Measurements from ENCODE around the gene TTC9B.

Gene TTC9B

DNA sequence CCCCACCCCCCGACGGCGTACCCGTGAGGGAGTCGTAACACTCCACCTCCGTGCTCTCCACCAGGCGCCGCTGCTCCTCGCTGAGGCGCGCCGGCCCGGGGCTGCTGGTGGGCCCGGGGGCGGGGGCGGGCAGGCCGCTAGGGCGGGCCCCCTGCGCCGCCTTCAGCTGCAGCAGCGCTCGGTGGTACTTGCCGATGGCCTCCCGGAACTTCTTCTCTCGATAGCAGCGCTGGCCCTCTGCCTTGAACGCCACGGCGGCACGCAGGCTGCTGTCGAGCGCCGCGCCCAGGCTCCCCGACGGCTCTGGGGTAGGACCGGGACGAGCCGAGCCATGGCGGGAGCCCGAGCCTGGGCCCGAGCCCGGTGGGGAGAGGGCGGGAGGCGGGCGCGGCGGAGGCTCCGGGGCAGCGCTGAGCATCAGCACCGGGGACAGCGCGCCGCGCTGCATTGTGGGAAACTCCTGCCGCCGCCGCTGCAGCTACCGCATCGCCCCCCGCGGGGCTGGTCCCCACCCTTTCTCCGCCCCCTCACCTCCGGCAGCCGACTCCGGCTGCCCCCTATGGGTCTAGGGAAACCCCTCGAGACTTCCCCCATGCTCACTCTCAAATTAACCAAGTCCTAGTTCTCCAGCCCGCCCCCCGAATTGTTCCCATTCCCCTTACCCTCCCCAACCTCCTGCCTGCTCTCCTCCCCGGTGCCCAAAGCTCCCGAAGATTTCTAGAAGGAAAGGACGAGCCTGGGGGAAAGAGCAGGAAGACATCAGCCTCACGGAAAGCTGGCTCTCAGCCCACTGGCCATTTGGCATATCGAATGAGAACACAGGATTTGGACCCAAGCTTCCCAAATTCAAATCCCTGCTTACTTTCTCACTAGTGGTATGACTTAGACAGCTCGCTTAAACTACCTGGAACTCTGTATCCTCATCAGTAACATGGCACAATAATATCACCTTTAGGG lies at the start of gene TTC9B:
TSS of gene TTC9B (minus strand) at position 451 of the 957 bp plus-strand sequence. CDS start at position 448, 3 bp downstream.
- no peaks in the 10 kb centered on the region for H3K36me3 ChIP-seq (replicated peaks)
- H3K4me3 ChIP-seq (ENCODE audit: low read depth, low read length): no peak within 1 kb of the TSS
- H3K27ac ChIP-seq: no peak within 1 kb of the TSS
- in situ Hi-C loops (cut with HindIII; ENCODE audit: low pct_ligation_motif_present, low sequenced_read_pairs): no loop called here
- H3K27me3 ChIP-seq (replicated peaks): peaks cover 18% of the 10 kb centered on the region
- TF ChIP-seq, protein P1, sequence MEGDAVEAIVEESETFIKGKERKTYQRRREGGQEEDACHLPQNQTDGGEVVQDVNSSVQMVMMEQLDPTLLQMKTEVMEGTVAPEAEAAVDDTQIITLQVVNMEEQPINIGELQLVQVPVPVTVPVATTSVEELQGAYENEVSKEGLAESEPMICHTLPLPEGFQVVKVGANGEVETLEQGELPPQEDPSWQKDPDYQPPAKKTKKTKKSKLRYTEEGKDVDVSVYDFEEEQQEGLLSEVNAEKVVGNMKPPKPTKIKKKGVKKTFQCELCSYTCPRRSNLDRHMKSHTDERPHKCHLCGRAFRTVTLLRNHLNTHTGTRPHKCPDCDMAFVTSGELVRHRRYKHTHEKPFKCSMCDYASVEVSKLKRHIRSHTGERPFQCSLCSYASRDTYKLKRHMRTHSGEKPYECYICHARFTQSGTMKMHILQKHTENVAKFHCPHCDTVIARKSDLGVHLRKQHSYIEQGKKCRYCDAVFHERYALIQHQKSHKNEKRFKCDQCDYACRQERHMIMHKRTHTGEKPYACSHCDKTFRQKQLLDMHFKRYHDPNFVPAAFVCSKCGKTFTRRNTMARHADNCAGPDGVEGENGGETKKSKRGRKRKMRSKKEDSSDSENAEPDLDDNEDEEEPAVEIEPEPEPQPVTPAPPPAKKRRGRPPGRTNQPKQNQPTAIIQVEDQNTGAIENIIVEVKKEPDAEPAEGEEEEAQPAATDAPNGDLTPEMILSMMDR (IDR thresholded peaks at IDR 0.05; ENCODE audit: low read depth, low read length, missing control alignments): no peak
- DNase-seq: no peak

DNA sequence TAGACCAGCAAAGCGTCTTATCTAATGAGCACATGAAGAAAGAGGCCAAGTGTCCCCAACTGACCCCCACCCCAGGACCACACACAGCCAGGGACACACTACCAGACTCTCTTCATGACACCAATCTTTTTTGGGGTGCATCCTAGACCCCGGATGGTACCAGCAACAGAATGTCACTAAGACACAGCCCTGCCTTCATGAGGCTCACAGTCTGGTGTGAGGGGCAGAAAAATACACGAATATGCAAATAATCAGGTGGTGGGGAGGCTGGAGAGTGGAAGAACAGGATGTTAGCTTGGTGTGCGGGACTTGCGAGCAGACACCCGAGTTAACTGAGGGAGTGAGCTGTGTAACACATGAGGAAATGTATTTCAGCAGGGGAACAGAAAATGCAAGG lies 49.4 kb upstream of the TTC9B start:
- in situ Hi-C loops (cut with HindIII; ENCODE audit: low pct_ligation_motif_present, low sequenced_read_pairs): no loop called here
- Histone ChIP-seq H3K36me3 (replicated peaks) (peaks cover 8% of the 10 kb centered on the region), H3K27ac (no peak overlapping the region)

GRCh38 chr19:40266912-40267600 lies 48.9 kb upstream of the TTC9B start:
- in situ Hi-C loops (cut with HindIII; ENCODE audit: low pct_ligation_motif_present, low sequenced_read_pairs): no loop called here
- Histone ChIP-seq H3K36me3 (replicated peaks) (peaks cover 8% of the 10 kb centered on the region), H3K27me3 (replicated peaks) (no peaks in the 10 kb centered on the region), H3K27ac (no peak overlapping the region), H3K4me3 (ENCODE audit: low read depth, low read length) (no peak overlapping the region)
- DNase-seq: no peak
- TF ChIP-seq, protein P1 (IDR thresholded peaks at IDR 0.05; ENCODE audit: low read depth, low read length, missing control alignments): no peak

More for the DNA sequence above, 49.4 kb upstream of the TTC9B start:
- TF ChIP-seq, protein P1 (IDR thresholded peaks at IDR 0.05; ENCODE audit: low read depth, low read length, missing control alignments): no peak
- no peak for DNase-seq
- Histone ChIP-seq H3K27me3 (replicated peaks) (no peaks in the 10 kb centered on the region), H3K4me3 (ENCODE audit: low read depth, low read length) (no peak overlapping the region)

GRCh38 chr19:40266119-40266518 lies 47.9 kb upstream of the TTC9B start:
- Histone ChIP-seq H3K36me3 (replicated peaks) (peaks cover 8% of the 10 kb centered on the region), H3K4me3 (ENCODE audit: low read depth, low read length) (no peak overlapping the region), H3K27ac (no peak overlapping the region), H3K27me3 (replicated peaks) (no peaks in the 10 kb centered on the region)
- TF ChIP-seq, protein P1 (IDR thresholded peaks at IDR 0.05; ENCODE audit: low read depth, low read length, missing control alignments): no peak
- no peak for DNase-seq
- in situ Hi-C loops (cut with HindIII; ENCODE audit: low pct_ligation_motif_present, low sequenced_read_pairs): no loop called here

- peaks cover 8% of the 10 kb centered on the region for H3K36me3 ChIP-seq (replicated peaks)
- H3K4me3 ChIP-seq (ENCODE audit: low read depth, low read length): no peak overlapping the region
- DNase-seq: no peak
- no peaks in the 10 kb centered on the region for H3K27me3 ChIP-seq (replicated peaks)
- TF ChIP-seq, protein P1 (IDR thresholded peaks at IDR 0.05; ENCODE audit: low read depth, low read length, missing control alignments): no peak
- in situ Hi-C loops (cut with HindIII; ENCODE audit: low pct_ligation_motif_present, low sequenced_read_pairs): no loop called here
- no peak overlapping the region for H3K27ac ChIP-seq
Measured at GRCh38 chr19:40265763-40266099, 47.5 kb upstream of the TTC9B start.

Measured in brain microvascular endothelial cell (primary cell).